Breast epithelium (tissue), 3 donors: ENCODE data around the gene NSG2.

Source experiments
- CTCF ChIP-seq, 3 donors: fragments of 450-650 bp; IDR thresholded peaks; one replicate each; pipeline ENCODE4 v1.5.1; 2016 to 2017; ENCODE audit warnings: antibody characterized with exemption in 3 of 3, mild to moderate bottlenecking in 3 of 3, moderate library complexity in 3 of 3
- POLR2A ChIP-seq: fragments of 450-650 bp; IDR thresholded peaks from one replicate; pipeline ENCODE4 v1.6.1; 2016; ENCODE audit warnings: antibody characterized with exemption, mild to moderate bottlenecking, moderate library complexity

DNA sequence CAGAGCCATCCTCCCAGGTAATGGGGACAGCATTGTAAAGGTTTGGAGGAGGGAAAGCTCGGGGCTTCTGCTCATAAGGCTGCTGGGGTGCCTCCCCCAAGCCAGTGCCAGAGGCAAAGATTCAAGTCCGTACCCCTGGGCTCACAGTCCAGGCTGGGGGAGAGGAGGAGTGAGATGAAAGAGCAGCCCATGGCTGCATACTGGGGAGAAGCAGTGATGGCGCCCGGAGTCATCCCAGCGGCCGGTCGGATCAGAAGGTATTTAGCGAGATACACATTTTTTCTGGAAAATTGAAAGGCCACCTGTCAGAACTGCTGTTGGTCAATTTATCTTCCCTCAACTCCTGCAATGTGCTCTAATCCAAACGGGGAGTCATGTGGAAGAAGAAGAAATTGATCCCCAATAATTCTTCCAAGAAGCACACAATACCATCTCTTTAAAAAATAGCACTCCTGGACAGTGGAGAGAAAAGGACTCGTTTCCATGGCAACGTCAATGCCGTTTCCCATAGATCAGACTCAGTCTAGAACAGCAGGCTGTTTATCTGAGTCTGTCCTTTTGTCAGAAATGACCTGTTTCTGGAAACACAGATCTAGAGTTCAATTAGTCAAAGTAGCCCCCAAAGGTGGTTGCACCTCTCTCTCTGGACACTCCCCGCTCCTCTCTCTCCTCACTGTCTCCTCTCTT is 65.9 kb downstream of the NSG2 start:
- TF ChIP-seq CTCF (IDR thresholded peaks at IDR 0.05) (no peak), POLR2A (no peak)
